Thyroid gland (tissue), 4 donors: ENCODE measurements around the gene RFTN2. TPM values are rescaled to one million over a fixed set of nuclear protein-coding genes. Genes with fewer than 3 reads are reported as not detected.

ENCODE experiments used
- DNase-seq, 2 donors: peaks; one replicate each; pipeline ENCODE4 v3.0.0-alpha.2; 2019
- H3K27ac ChIP-seq, 3 donors: fragments of 200-600 bp; sonication (generic); 1 replicate in 2 of 3; 2 replicates in 1 of 3; pipeline ENCODE4 v1.5.1; 2016 to 2019; ENCODE audit warnings: mild to moderate bottlenecking in 1 of 3, moderate library complexity in 1 of 3
- H3K27me3 ChIP-seq: fragments of 200-600 bp; sonication (generic); one replicate; pipeline ENCODE4 v1.5.1; 2019
- H3K36me3 ChIP-seq, 2 donors: fragments of 200-600 bp; sonication (generic); one replicate each; pipeline ENCODE4 v1.5.1; 2016 to 2019
- H3K4me1 ChIP-seq, 2 donors: fragments of 200-600 bp; sonication (generic); one replicate each; pipeline ENCODE4 v1.5.1; 2017 to 2019
- H3K4me3 ChIP-seq, 3 donors: fragments of 200-600 bp; sonication (generic); replicated peaks in 1 of 3; 1 replicate in 2 of 3; 2 replicates in 1 of 3; pipeline ENCODE4 v1.5.1; 2016; ENCODE audit warnings: mild to moderate bottlenecking in 1 of 3
- H3K9me3 ChIP-seq: fragments of 200-600 bp; sonication (generic); one replicate; pipeline ENCODE4 v1.5.1; 2017
- POLR2A ChIP-seq, 2 donors: fragments of 450-650 bp; IDR thresholded peaks; one replicate each; pipeline ENCODE4 v1.6.1; 2017; ENCODE audit warnings: antibody characterized with exemption in 2 of 2, mild to moderate bottlenecking in 2 of 2, moderate library complexity in 1 of 2
- WGBS, 2 donors: methylation state at CpG; one replicate each; pipeline ENCODE4 v1.1.5; 2017; 5-methylcytosine and 5-hydroxymethylcytosine counted together
- intact Hi-C: fragments of 100-400 bp; cut with DNase I; formaldehyde crosslinking; loops from one replicate; pipeline ENCODE4 v1.15.1; 2023
- total RNA-seq, 4 donors: library from RNA; depleted of rRNA; stranded (reverse); fragments of >200 nt; gene quantifications; one replicate each; pipeline ENCODE4 v1.2.3, GENCODE V29; 2016
- TF ChIP-seq, protein P1 (sequence below), 6 experiments: fragments of 200-600 bp in 3 of 6; fragments of 450-650 bp in 3 of 6; sonication (generic) in 3 of 6; IDR thresholded peaks; one replicate each; pipeline ENCODE4 v1.5.1; 2016 to 2019; ENCODE audit warnings: antibody characterized with exemption in 6 of 6, mild to moderate bottlenecking in 2 of 6, inconsistent platforms in 1 of 6, moderate library complexity in 1 of 6

Gene RFTN2
- total RNA-seq, 4 donors from 2014 or later = 5.3 to 12.9 (median 9.4) TPM

GRCh38 chr2:197673606-197674005 lies 1.8 kb downstream of the RFTN2 start:
- H3K27ac ChIP-seq = no peak overlapping the region
- no peaks in the 10 kb centered on the region for H3K36me3 ChIP-seq
- H3K9me3 ChIP-seq = no peaks in the 10 kb centered on the region
- intact Hi-C loops = no loop called here
- no peak overlapping the region for H3K4me3 ChIP-seq
- no peak for DNase-seq
- no peaks in the 10 kb centered on the region for H3K4me1 ChIP-seq
- H3K27me3 ChIP-seq = no peaks in the 10 kb centered on the region
- no peak for TF ChIP-seq POLR2A (IDR thresholded peaks at IDR 0.05)
- TF ChIP-seq, protein P1, sequence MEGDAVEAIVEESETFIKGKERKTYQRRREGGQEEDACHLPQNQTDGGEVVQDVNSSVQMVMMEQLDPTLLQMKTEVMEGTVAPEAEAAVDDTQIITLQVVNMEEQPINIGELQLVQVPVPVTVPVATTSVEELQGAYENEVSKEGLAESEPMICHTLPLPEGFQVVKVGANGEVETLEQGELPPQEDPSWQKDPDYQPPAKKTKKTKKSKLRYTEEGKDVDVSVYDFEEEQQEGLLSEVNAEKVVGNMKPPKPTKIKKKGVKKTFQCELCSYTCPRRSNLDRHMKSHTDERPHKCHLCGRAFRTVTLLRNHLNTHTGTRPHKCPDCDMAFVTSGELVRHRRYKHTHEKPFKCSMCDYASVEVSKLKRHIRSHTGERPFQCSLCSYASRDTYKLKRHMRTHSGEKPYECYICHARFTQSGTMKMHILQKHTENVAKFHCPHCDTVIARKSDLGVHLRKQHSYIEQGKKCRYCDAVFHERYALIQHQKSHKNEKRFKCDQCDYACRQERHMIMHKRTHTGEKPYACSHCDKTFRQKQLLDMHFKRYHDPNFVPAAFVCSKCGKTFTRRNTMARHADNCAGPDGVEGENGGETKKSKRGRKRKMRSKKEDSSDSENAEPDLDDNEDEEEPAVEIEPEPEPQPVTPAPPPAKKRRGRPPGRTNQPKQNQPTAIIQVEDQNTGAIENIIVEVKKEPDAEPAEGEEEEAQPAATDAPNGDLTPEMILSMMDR (IDR thresholded peaks at IDR 0.05) = no peak
- WGBS, 2 donors = 44 to 48% methylated on average over 1 of the region's 1 CpG

GRCh38 chr2:197673106-197673505 lies 2.3 kb downstream of the RFTN2 start:
- H3K4me1 ChIP-seq = no peaks in the 10 kb centered on the region
- no peaks in the 10 kb centered on the region for H3K9me3 ChIP-seq
- no peaks in the 10 kb centered on the region for H3K27me3 ChIP-seq
- intact Hi-C loops = no loop called here
- H3K27ac ChIP-seq = no peak overlapping the region
- WGBS, 2 donors = 50 to 58% methylated on average over 5 of the region's 5 CpGs
- H3K36me3 ChIP-seq = no peaks in the 10 kb centered on the region
- no peak overlapping the region for H3K4me3 ChIP-seq
- DNase-seq = no peak
- TF ChIP-seq, protein P1 (IDR thresholded peaks at IDR 0.05) = no peak
- no peak for TF ChIP-seq POLR2A (IDR thresholded peaks at IDR 0.05)

DNA sequence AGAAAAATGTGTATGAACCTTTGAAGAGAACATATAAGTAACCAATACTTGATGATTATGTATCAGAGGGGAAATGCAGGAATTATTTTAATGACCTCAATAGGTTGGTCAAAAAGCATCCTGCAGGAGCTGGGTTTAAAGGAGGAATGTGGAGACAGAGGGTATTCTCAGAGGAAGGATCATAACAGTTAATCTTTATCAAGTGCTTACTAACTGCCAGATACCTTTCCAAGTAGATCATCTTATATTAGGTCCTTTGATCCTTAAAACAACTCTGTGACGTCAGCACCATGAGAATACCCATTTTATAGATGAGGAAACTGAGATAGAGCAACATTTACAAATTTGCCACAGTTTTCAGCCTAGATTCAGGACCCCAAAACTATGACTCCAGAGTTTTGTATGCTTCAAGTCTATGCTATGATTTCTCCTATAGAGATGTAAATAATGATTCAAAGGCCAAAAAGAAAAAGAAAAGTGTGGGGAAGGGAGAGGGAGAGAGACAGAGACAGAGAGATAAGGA lies 3.0 kb downstream of the RFTN2 start:
- H3K4me1 ChIP-seq = no peaks in the 10 kb centered on the region
- H3K4me3 ChIP-seq = no peak overlapping the region
- H3K9me3 ChIP-seq = no peaks in the 10 kb centered on the region
- H3K36me3 ChIP-seq = no peaks in the 10 kb centered on the region
- H3K27ac ChIP-seq = no peak overlapping the region
- no peak for TF ChIP-seq POLR2A (IDR thresholded peaks at IDR 0.05)
- TF ChIP-seq, protein P1 (IDR thresholded peaks at IDR 0.05) = no peak
- WGBS, 2 donors = 47 to 66% methylated on average over 1 of the region's 1 CpG
- H3K27me3 ChIP-seq = no peaks in the 10 kb centered on the region
- no peak for DNase-seq
- intact Hi-C loops = no loop called here

- Histone ChIP-seq H3K4me3 (no peak overlapping the region), H3K36me3 (no peaks in the 10 kb centered on the region), H3K4me1 (no peaks in the 10 kb centered on the region), H3K27ac (no peak overlapping the region), H3K9me3 (no peaks in the 10 kb centered on the region), H3K27me3 (no peaks in the 10 kb centered on the region)
- TF ChIP-seq, protein P1 (IDR thresholded peaks at IDR 0.05) = no peak
- TF ChIP-seq POLR2A (IDR thresholded peaks at IDR 0.05) = no peak
- no peak for DNase-seq
- intact Hi-C loops = no loop called here
Observed at GRCh38 chr2:197669077-197669476, 6.3 kb downstream of the RFTN2 start.

- H3K27me3 ChIP-seq = no peaks in the 10 kb centered on the region
- WGBS, 2 donors = 86 to 89% methylated on average over 1 to 3 of the region's 3 CpGs
- H3K27ac ChIP-seq = no peak overlapping the region
- no peaks in the 10 kb centered on the region for H3K9me3 ChIP-seq
- no peaks in the 10 kb centered on the region for H3K36me3 ChIP-seq
- no peak for DNase-seq
- no peaks in the 10 kb centered on the region for H3K4me1 ChIP-seq
- intact Hi-C loops = no loop called here
- no peak overlapping the region for H3K4me3 ChIP-seq
- TF ChIP-seq, protein P1 (IDR thresholded peaks at IDR 0.05) = no peak
- no peak for TF ChIP-seq POLR2A (IDR thresholded peaks at IDR 0.05)
Observed at GRCh38 chr2:197668296-197668695, 7.1 kb downstream of the RFTN2 start.
